Neural progenitor cell (in vitro differentiated cells): ENCODE measurements around the gene REEP1. TPM values are rescaled to one million over a fixed set of nuclear protein-coding genes. Genes with fewer than 3 reads are reported as not detected.

Source experiments
- DNase-seq: peaks from one replicate; pipeline ENCODE4 v3.0.0-alpha.2; 2016; ENCODE audit warnings: low spot score
- H2AFZ ChIP-seq: fragments of 200-600 bp; sonication (generic); replicated peaks from 2 replicates; pipeline ENCODE4 v1.6.1; 2016; ENCODE audit warnings: antibody characterized with exemption
- H3F3A ChIP-seq: fragments of 200-600 bp; sonication (generic); 2 replicates; pipeline ENCODE4 v1.6.1; 2016; ENCODE audit warnings: antibody characterized with exemption, low read depth
- H3K27ac ChIP-seq: fragments of 200-600 bp; sonication (generic); 2 replicates; pipeline ENCODE4 v1.5.1; 2016; ENCODE audit warnings: mild to moderate bottlenecking
- H3K27me3 ChIP-seq: fragments of 200-600 bp; sonication (generic); 2 replicates; pipeline ENCODE4 v1.6.1; 2016; ENCODE audit warnings: mild to moderate bottlenecking, moderate library complexity
- H3K36me3 ChIP-seq: fragments of 200-600 bp; sonication (generic); 2 replicates; pipeline ENCODE4 v1.5.1; 2016
- H3K4me1 ChIP-seq: fragments of 200-600 bp; sonication (generic); 2 replicates; pipeline ENCODE4 v1.6.1; 2016; ENCODE audit warnings: mixed run types
- H3K4me2 ChIP-seq: fragments of 200-600 bp; sonication (generic); 2 replicates; pipeline ENCODE4 v1.6.1; 2016
- H3K4me3 ChIP-seq: fragments of 200-600 bp; sonication (generic); 2 replicates; pipeline ENCODE4 v1.5.1; 2016
- H3K79me2 ChIP-seq: fragments of 200-600 bp; sonication (generic); 2 replicates; pipeline ENCODE4 v1.6.1; 2016; ENCODE audit warnings: low read depth
- H3K9ac ChIP-seq: fragments of 200-600 bp; sonication (generic); 2 replicates; pipeline ENCODE4 v1.6.1; 2016
- H3K9me3 ChIP-seq: fragments of 200-600 bp; sonication (generic); 2 replicates; pipeline ENCODE4 v1.5.1; 2016; ENCODE audit warnings: low read depth
- H4K20me1 ChIP-seq: fragments of 200-600 bp; sonication (generic); 2 replicates; pipeline ENCODE4 v1.6.1; 2016; ENCODE audit warnings: low read depth
- H3K27ac Mint-ChIP-seq: 3 replicates; pipeline ENCODE4 v1.8.0; 2021; ENCODE audit warnings: mixed read lengths
- H3K27me3 Mint-ChIP-seq: 2 replicates; pipeline ENCODE4 v1.8.0; 2022; ENCODE audit warnings: low read depth, mild to moderate bottlenecking, inconsistent platforms, moderate library complexity, mixed read lengths; ENCODE audit not compliant: insufficient read depth
- H3K36me3 Mint-ChIP-seq: 3 replicates; pipeline ENCODE4 v1.8.0; 2021; ENCODE audit warnings: mixed read lengths
- H3K4me1 Mint-ChIP-seq: 3 replicates; pipeline ENCODE4 v1.8.0; 2021; ENCODE audit warnings: mixed read lengths
- H3K4me3 Mint-ChIP-seq: 3 replicates; pipeline ENCODE4 v1.8.0; 2021; ENCODE audit warnings: mild to moderate bottlenecking, moderate library complexity, mixed read lengths
- H3K9me3 Mint-ChIP-seq: 3 replicates; pipeline ENCODE4 v1.8.0; 2020; ENCODE audit warnings: mixed read lengths
- EZH2 ChIP-seq: fragments of 200-600 bp; sonication (generic); IDR thresholded peaks from 2 replicates; pipeline ENCODE4 v1.6.1; 2017; ENCODE audit warnings: antibody characterized with exemption, mild to moderate bottlenecking, moderate library complexity
- EZH2phosphoT487 ChIP-seq: fragments of 200-600 bp; sonication (generic); IDR thresholded peaks from 2 replicates; pipeline ENCODE4 v1.6.1; 2017; ENCODE audit warnings: antibody characterized with exemption
- total RNA-seq: library from RNA; depleted of rRNA; stranded (reverse); fragments of >200 nt; gene quantifications from 2 replicates; pipeline ENCODE4 v1.2.3, GENCODE V29; 2015; ENCODE audit warnings: low replicate concordance
- TF ChIP-seq, protein P1 (sequence below): fragments of 200-600 bp; sonication (generic); IDR thresholded peaks from 2 replicates; pipeline ENCODE4 v1.5.1; 2017; ENCODE audit warnings: antibody characterized with exemption, mild to moderate bottlenecking

Gene REEP1
- total RNA-seq, 1 donor from 2014 or later: 0.88 TPM

GRCh38 chr2:86372641-86373502 lies 35.4 kb upstream of the REEP1 start:
- H3K4me2 ChIP-seq: no peak overlapping the region
- no peaks in the 10 kb centered on the region for H3K27me3 ChIP-seq
- peak; percentile 77 for DNase-seq
- peak overlapping the region; percentile 84 for H2AFZ ChIP-seq
- H3K4me1 ChIP-seq: no peaks in the 10 kb centered on the region
- no peaks in the 10 kb centered on the region for H4K20me1 ChIP-seq
- Mint-ChIP-seq H3K36me3 (no peaks in the 10 kb centered on the region), H3K27ac (no peak overlapping the region), H3K4me1 (peaks cover 7% of the 10 kb centered on the region), H3K27me3 (peaks cover 13% of the 10 kb centered on the region), H3K4me3 (no peak overlapping the region), H3K9me3 (peaks cover 2% of the 10 kb centered on the region)
- no peak overlapping the region for H3K4me3 ChIP-seq
- H3K27ac ChIP-seq: no peak overlapping the region
- H3K36me3 ChIP-seq: no peaks in the 10 kb centered on the region
- H3K79me2 ChIP-seq: no peaks in the 10 kb centered on the region
- no peak overlapping the region for H3K9ac ChIP-seq
- no peaks in the 10 kb centered on the region for H3K9me3 ChIP-seq
- TF ChIP-seq EZH2phosphoT487: no peak
- TF ChIP-seq, protein P1, sequence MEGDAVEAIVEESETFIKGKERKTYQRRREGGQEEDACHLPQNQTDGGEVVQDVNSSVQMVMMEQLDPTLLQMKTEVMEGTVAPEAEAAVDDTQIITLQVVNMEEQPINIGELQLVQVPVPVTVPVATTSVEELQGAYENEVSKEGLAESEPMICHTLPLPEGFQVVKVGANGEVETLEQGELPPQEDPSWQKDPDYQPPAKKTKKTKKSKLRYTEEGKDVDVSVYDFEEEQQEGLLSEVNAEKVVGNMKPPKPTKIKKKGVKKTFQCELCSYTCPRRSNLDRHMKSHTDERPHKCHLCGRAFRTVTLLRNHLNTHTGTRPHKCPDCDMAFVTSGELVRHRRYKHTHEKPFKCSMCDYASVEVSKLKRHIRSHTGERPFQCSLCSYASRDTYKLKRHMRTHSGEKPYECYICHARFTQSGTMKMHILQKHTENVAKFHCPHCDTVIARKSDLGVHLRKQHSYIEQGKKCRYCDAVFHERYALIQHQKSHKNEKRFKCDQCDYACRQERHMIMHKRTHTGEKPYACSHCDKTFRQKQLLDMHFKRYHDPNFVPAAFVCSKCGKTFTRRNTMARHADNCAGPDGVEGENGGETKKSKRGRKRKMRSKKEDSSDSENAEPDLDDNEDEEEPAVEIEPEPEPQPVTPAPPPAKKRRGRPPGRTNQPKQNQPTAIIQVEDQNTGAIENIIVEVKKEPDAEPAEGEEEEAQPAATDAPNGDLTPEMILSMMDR: peak; percentile 71
- no peaks in the 10 kb centered on the region for H3F3A ChIP-seq

- Mint-ChIP-seq H3K36me3 (no peaks in the 10 kb centered on the region), H3K9me3 (peaks cover 2% of the 10 kb centered on the region), H3K27ac (no peak overlapping the region), H3K4me3 (no peak overlapping the region), H3K27me3 (peaks cover 13% of the 10 kb centered on the region), H3K4me1 (peaks cover 9% of the 10 kb centered on the region)
- Histone ChIP-seq H3K36me3 (no peaks in the 10 kb centered on the region), H3K27ac (no peak overlapping the region), H3K79me2 (no peaks in the 10 kb centered on the region), H3K9ac (no peak overlapping the region), H4K20me1 (no peaks in the 10 kb centered on the region), H3F3A (no peaks in the 10 kb centered on the region), H3K9me3 (no peaks in the 10 kb centered on the region), H3K27me3 (no peaks in the 10 kb centered on the region), H3K4me2 (no peak overlapping the region), H3K4me1 (no peaks in the 10 kb centered on the region), H2AFZ (peak overlapping the region; percentile 84), H3K4me3 (no peak overlapping the region)
- TF ChIP-seq EZH2phosphoT487: no peak
- TF ChIP-seq, protein P1: no peak
- no peak for TF ChIP-seq EZH2
- no peak for DNase-seq
These were observed 34.7 kb upstream of the REEP1 start for GRCh38 chr2:86372133-86372532.

GRCh38 chr2:86371527-86371926 lies 34.1 kb upstream of the REEP1 start:
- no peak overlapping the region for H2AFZ ChIP-seq

More at GRCh38 chr2:86371527-86371926, 34.1 kb upstream of the REEP1 start:
- Mint-ChIP-seq H3K27ac (no peak overlapping the region), H3K4me1 (peaks cover 9% of the 10 kb centered on the region), H3K27me3 (peaks cover 10% of the 10 kb centered on the region), H3K4me3 (no peak overlapping the region), H3K36me3 (no peaks in the 10 kb centered on the region), H3K9me3 (peaks cover 2% of the 10 kb centered on the region)
- no peaks in the 10 kb centered on the region for H3K4me1 ChIP-seq
- TF ChIP-seq, protein P1: no peak
- TF ChIP-seq EZH2phosphoT487 (no peak), EZH2 (no peak)
- H4K20me1 ChIP-seq: no peaks in the 10 kb centered on the region
- H3F3A ChIP-seq: no peaks in the 10 kb centered on the region
- H3K27me3 ChIP-seq: no peaks in the 10 kb centered on the region
- H3K27ac ChIP-seq: no peak overlapping the region
- no peaks in the 10 kb centered on the region for H3K9me3 ChIP-seq
- no peaks in the 10 kb centered on the region for H3K79me2 ChIP-seq
- no peak for DNase-seq
- H3K4me2 ChIP-seq: no peak overlapping the region
- no peak overlapping the region for H3K4me3 ChIP-seq
- no peak overlapping the region for H3K9ac ChIP-seq
- no peaks in the 10 kb centered on the region for H3K36me3 ChIP-seq
